ENCODE data around the gene TYMS. TPM values are rescaled to one million over a fixed set of nuclear protein-coding genes. Genes with fewer than 3 reads are reported as not detected.

Gene TYMS
- total RNA-seq = 15.7 TPM

- peaks cover 0 to 14% (median 9%) of the 10 kb centered on the region in 3 donors for H3K4me1 ChIP-seq (ENCODE audit: control insufficient read depth in 3 of 3, insufficient read depth in 3 of 3, low read length in 3 of 3)
- no peak within 1 kb of the TSS for H3K27ac ChIP-seq (ENCODE audit: low read depth, low read length)
- peak within 1 kb of the TSS; percentile 66 to 77 (median 71) for H3K4me3 ChIP-seq (ENCODE audit: low read length in 3 of 3)
- peaks cover 0 to 2% (median 0%) of the 10 kb centered on the region in 3 donors for H3K9me3 ChIP-seq (ENCODE audit: control insufficient read depth in 3 of 3, low read length in 3 of 3)
- peak within 1 kb of the TSS; percentile 33 to 64 (median 40) for H3K9ac ChIP-seq (ENCODE audit: low read depth in 1 of 3, low read length in 3 of 3)
- H3K27me3 ChIP-seq (ENCODE audit: control insufficient read depth in 3 of 3, insufficient read depth in 3 of 3, low read length in 3 of 3) = peaks cover 23 to 32% (median 31%) of the 10 kb centered on the region in 3 donors
- H3K36me3 ChIP-seq (ENCODE audit: control insufficient read depth in 3 of 3, insufficient read depth in 3 of 3, low read length in 3 of 3) = no peaks in the 10 kb centered on the region
These were observed at the start of gene TYMS for GRCh38 chr18:657311-658000. Gene TYMS, plus strand, starts transcription at chr18:657653. Its CDS starts 90 bp downstream, at chr18:657743.

- peaks cover 0 to 4% (median 0%) of the 10 kb centered on the region in 3 donors for H3K27me3 ChIP-seq (ENCODE audit: control insufficient read depth in 3 of 3, insufficient read depth in 3 of 3, low read length in 3 of 3)
- no peaks in the 10 kb centered on the region for H3K4me1 ChIP-seq (ENCODE audit: control insufficient read depth in 3 of 3, insufficient read depth in 3 of 3, low read length in 3 of 3)
- no peak overlapping the region for H3K27ac ChIP-seq (ENCODE audit: low read depth, low read length)
- no peaks in the 10 kb centered on the region for H3K9me3 ChIP-seq (ENCODE audit: control insufficient read depth in 3 of 3, low read length in 3 of 3)
- H3K36me3 ChIP-seq (ENCODE audit: control insufficient read depth in 3 of 3, insufficient read depth in 3 of 3, low read length in 3 of 3) = no peaks in the 10 kb centered on the region
- H3K9ac ChIP-seq (ENCODE audit: low read depth in 1 of 3, low read length in 3 of 3) = no peak overlapping the region
- H3K4me3 ChIP-seq (ENCODE audit: low read length in 3 of 3) = no peak overlapping the region
These were observed 49.5 kb upstream of the TYMS start for GRCh38 chr18:607930-608329.

DNA sequence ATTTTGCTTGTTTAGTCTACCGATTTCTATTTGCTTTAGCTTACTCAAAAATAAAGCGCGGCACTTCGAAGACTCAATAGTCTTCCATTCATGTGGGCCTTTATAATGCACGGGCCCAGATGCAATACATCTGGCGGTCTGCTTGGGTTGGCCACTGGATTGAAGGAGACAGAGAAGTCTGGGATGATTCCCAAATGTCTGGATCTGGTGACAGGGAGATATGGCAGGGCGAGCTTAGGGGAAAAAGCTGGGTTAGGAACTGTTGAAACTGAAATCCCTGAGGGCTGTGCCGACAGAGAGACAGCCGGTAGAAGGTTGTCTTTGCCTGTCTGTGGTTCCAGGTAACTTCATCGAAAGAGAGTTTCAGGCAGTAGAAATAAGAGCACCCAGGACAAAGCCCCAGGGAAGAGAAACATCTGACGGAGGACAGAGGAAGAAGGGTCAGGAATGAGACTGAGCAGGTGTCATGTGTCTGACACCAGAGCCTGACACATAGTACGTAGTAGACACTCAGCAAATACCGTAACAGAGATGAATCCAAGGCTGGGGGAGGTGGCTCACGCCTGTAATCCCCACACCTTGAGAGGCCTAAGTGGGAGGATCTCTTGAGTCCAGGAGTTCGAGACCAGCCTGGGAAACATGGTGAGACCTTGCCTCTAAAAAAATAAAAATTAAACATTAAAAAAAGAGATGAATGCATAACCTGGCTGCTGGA is 47.1 kb upstream of the TYMS start:
- no peak overlapping the region for H3K4me3 ChIP-seq (ENCODE audit: low read length in 3 of 3)
- H3K27ac ChIP-seq (ENCODE audit: low read depth, low read length) = no peak overlapping the region
- no peaks in the 10 kb centered on the region for H3K36me3 ChIP-seq (ENCODE audit: control insufficient read depth in 3 of 3, insufficient read depth in 3 of 3, low read length in 3 of 3)
- H3K4me1 ChIP-seq (ENCODE audit: control insufficient read depth in 3 of 3, insufficient read depth in 3 of 3, low read length in 3 of 3) = no peaks in the 10 kb centered on the region
- peaks cover 0 to 4% (median 0%) of the 10 kb centered on the region in 3 donors for H3K27me3 ChIP-seq (ENCODE audit: control insufficient read depth in 3 of 3, insufficient read depth in 3 of 3, low read length in 3 of 3)
- H3K9ac ChIP-seq (ENCODE audit: low read depth in 1 of 3, low read length in 3 of 3) = no peak overlapping the region
- no peaks in the 10 kb centered on the region for H3K9me3 ChIP-seq (ENCODE audit: control insufficient read depth in 3 of 3, low read length in 3 of 3)

DNA sequence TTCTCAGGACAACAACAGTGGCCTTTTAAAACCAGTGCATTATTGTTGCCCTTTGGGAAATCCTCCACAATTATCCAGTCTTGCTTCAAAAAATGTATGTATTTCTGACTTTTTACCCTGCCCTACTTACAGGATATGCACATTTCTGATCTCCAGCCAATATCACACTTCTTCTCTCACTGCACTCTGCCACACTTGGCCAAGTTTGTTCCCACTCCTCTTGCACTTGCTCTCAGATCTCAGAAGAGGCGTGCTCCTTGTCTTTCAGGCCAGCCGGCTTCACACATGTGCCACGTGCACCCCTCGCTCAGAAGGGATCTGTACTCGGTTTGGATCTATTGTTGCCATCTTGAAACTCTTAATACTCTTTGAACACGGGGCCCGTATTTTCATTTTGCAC is 45.3 kb upstream of the TYMS start:
- H3K4me3 ChIP-seq (ENCODE audit: low read length in 3 of 3) = no peak overlapping the region
- H3K4me1 ChIP-seq (ENCODE audit: control insufficient read depth in 3 of 3, insufficient read depth in 3 of 3, low read length in 3 of 3) = no peaks in the 10 kb centered on the region
- H3K36me3 ChIP-seq (ENCODE audit: control insufficient read depth in 3 of 3, insufficient read depth in 3 of 3, low read length in 3 of 3) = no peaks in the 10 kb centered on the region
- no peaks in the 10 kb centered on the region for H3K9me3 ChIP-seq (ENCODE audit: control insufficient read depth in 3 of 3, low read length in 3 of 3)
- no peak overlapping the region for H3K27ac ChIP-seq (ENCODE audit: low read depth, low read length)
- H3K9ac ChIP-seq (ENCODE audit: low read depth in 1 of 3, low read length in 3 of 3) = no peak overlapping the region
- H3K27me3 ChIP-seq (ENCODE audit: control insufficient read depth in 3 of 3, insufficient read depth in 3 of 3, low read length in 3 of 3) = no peaks in the 10 kb centered on the region

DNA sequence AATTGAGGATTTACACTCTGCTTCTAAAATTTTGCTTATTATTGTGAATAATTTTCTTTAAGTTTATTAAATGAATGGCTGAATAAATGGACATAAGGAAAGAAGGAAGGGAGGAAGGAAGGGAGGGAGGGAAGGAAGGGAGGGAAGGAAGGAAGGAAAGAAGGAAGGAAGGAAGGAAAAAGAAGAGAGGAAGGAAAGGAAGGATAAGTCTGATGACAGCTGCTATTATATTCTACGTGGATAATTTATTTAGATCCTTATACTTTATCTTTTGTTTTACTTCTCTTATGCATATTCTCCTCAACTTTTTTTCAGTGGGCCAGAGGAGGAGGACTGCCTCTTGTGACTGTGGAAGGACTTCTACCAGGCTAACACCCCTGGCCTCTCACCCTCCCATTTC is 43.3 kb upstream of the TYMS start:
- Histone ChIP-seq H3K9me3 (ENCODE audit: control insufficient read depth in 3 of 3, low read length in 3 of 3) (no peaks in the 10 kb centered on the region), H3K4me3 (ENCODE audit: low read length in 3 of 3) (no peak overlapping the region), H3K27me3 (ENCODE audit: control insufficient read depth in 3 of 3, insufficient read depth in 3 of 3, low read length in 3 of 3) (no peaks in the 10 kb centered on the region), H3K9ac (ENCODE audit: low read depth in 1 of 3, low read length in 3 of 3) (no peak overlapping the region), H3K36me3 (ENCODE audit: control insufficient read depth in 3 of 3, insufficient read depth in 3 of 3, low read length in 3 of 3) (no peaks in the 10 kb centered on the region), H3K27ac (ENCODE audit: low read depth, low read length) (no peak overlapping the region), H3K4me1 (ENCODE audit: control insufficient read depth in 3 of 3, insufficient read depth in 3 of 3, low read length in 3 of 3) (no peaks in the 10 kb centered on the region)

- Histone ChIP-seq H3K36me3 (ENCODE audit: control insufficient read depth in 3 of 3, insufficient read depth in 3 of 3, low read length in 3 of 3) (no peaks in the 10 kb centered on the region), H3K27ac (ENCODE audit: low read depth, low read length) (no peak overlapping the region), H3K27me3 (ENCODE audit: control insufficient read depth in 3 of 3, insufficient read depth in 3 of 3, low read length in 3 of 3) (no peaks in the 10 kb centered on the region), H3K4me1 (ENCODE audit: control insufficient read depth in 3 of 3, insufficient read depth in 3 of 3, low read length in 3 of 3) (no peaks in the 10 kb centered on the region), H3K9me3 (ENCODE audit: control insufficient read depth in 3 of 3, low read length in 3 of 3) (no peaks in the 10 kb centered on the region), H3K4me3 (ENCODE audit: low read length in 3 of 3) (no peak overlapping the region), H3K9ac (ENCODE audit: low read depth in 1 of 3, low read length in 3 of 3) (no peak overlapping the region)
These were observed 42.3 kb upstream of the TYMS start for GRCh38 chr18:615092-615521.

- no peak overlapping the region for H3K4me3 ChIP-seq (ENCODE audit: low read length in 3 of 3)
- H3K27ac ChIP-seq (ENCODE audit: low read depth, low read length) = no peak overlapping the region
- no peaks in the 10 kb centered on the region for H3K36me3 ChIP-seq (ENCODE audit: control insufficient read depth in 3 of 3, insufficient read depth in 3 of 3, low read length in 3 of 3)
- no peaks in the 10 kb centered on the region for H3K4me1 ChIP-seq (ENCODE audit: control insufficient read depth in 3 of 3, insufficient read depth in 3 of 3, low read length in 3 of 3)
- H3K27me3 ChIP-seq (ENCODE audit: control insufficient read depth in 3 of 3, insufficient read depth in 3 of 3, low read length in 3 of 3) = no peaks in the 10 kb centered on the region
- no peak overlapping the region for H3K9ac ChIP-seq (ENCODE audit: low read depth in 1 of 3, low read length in 3 of 3)
- H3K9me3 ChIP-seq (ENCODE audit: control insufficient read depth in 3 of 3, low read length in 3 of 3) = no peaks in the 10 kb centered on the region
These were observed 41.7 kb upstream of the TYMS start for GRCh38 chr18:615773-616172.

- Histone ChIP-seq H3K9ac (ENCODE audit: low read depth in 1 of 3, low read length in 3 of 3) (no peak overlapping the region), H3K9me3 (ENCODE audit: control insufficient read depth in 3 of 3, low read length in 3 of 3) (no peaks in the 10 kb centered on the region), H3K4me3 (ENCODE audit: low read length in 3 of 3) (no peak overlapping the region), H3K4me1 (ENCODE audit: control insufficient read depth in 3 of 3, insufficient read depth in 3 of 3, low read length in 3 of 3) (no peaks in the 10 kb centered on the region), H3K36me3 (ENCODE audit: control insufficient read depth in 3 of 3, insufficient read depth in 3 of 3, low read length in 3 of 3) (no peaks in the 10 kb centered on the region), H3K27ac (ENCODE audit: low read depth, low read length) (no peak overlapping the region), H3K27me3 (ENCODE audit: control insufficient read depth in 3 of 3, insufficient read depth in 3 of 3, low read length in 3 of 3) (no peaks in the 10 kb centered on the region)
These were observed 41.0 kb upstream of the TYMS start for GRCh38 chr18:616380-616995.

DNA sequence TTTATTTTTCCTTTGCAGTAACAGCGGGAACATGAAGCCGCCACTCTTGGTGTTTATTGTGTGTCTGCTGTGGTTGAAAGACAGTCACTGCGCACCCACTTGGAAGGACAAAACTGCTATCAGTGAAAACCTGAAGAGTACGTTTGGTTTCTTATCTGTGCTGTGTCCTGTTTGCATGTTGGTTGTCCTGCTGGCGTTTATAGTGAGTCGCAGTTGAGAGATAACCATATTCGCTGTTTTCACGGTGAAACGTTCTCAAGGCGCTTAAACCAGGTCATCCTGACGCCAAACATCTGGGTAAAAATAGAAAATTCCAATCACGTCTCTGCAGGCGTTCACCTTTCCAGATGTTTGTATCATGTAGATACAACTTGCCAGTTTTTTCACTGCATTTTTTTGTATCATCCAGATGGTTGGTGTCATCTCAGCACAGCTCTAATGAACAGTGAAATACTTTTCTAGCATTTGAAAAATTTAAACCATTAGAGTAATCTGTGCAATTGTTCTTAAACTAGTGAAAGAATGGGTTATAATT is 39.4 kb upstream of the TYMS start:
- Histone ChIP-seq H3K27me3 (ENCODE audit: control insufficient read depth in 3 of 3, insufficient read depth in 3 of 3, low read length in 3 of 3) (no peaks in the 10 kb centered on the region), H3K9ac (ENCODE audit: low read depth in 1 of 3, low read length in 3 of 3) (no peak overlapping the region), H3K4me1 (ENCODE audit: control insufficient read depth in 3 of 3, insufficient read depth in 3 of 3, low read length in 3 of 3) (no peaks in the 10 kb centered on the region)

DNA sequence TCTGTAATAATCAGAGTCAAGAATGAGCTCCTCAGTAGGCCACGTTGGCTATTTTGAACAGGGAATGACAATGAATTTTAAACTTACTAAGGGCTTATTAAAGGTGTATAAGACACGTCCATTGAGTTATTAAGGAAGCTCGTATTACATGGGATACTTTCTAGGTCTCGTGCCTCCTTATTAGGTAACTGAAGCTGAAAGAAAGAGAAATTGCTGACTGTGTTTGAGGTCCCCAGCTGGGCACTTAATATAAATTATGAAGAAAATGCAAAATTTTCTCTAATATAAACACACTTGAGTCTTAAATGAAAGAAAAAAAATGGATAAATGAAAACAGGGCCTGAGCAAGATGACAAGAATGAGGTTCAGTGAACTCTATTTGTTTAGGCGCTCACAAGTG is 38.8 kb upstream of the TYMS start:
- Histone ChIP-seq H3K4me1 (ENCODE audit: control insufficient read depth in 3 of 3, insufficient read depth in 3 of 3, low read length in 3 of 3) (no peaks in the 10 kb centered on the region), H3K36me3 (ENCODE audit: control insufficient read depth in 3 of 3, insufficient read depth in 3 of 3, low read length in 3 of 3) (no peaks in the 10 kb centered on the region), H3K9ac (ENCODE audit: low read depth in 1 of 3, low read length in 3 of 3) (no peak overlapping the region), H3K9me3 (ENCODE audit: control insufficient read depth in 3 of 3, low read length in 3 of 3) (no peaks in the 10 kb centered on the region), H3K4me3 (ENCODE audit: low read length in 3 of 3) (no peak overlapping the region), H3K27ac (ENCODE audit: low read depth, low read length) (no peak overlapping the region), H3K27me3 (ENCODE audit: control insufficient read depth in 3 of 3, insufficient read depth in 3 of 3, low read length in 3 of 3) (no peaks in the 10 kb centered on the region)

More for the DNA sequence above, 39.4 kb upstream of the TYMS start:
- H3K4me3 ChIP-seq (ENCODE audit: low read length in 3 of 3) = no peak overlapping the region
- H3K9me3 ChIP-seq (ENCODE audit: control insufficient read depth in 3 of 3, low read length in 3 of 3) = no peaks in the 10 kb centered on the region
- H3K27ac ChIP-seq (ENCODE audit: low read depth, low read length) = no peak overlapping the region
- no peaks in the 10 kb centered on the region for H3K36me3 ChIP-seq (ENCODE audit: control insufficient read depth in 3 of 3, insufficient read depth in 3 of 3, low read length in 3 of 3)
